ENCODE results near the gene KLHL28. TPM values are rescaled to one million over a fixed set of nuclear protein-coding genes. Genes with fewer than 3 reads are reported as not detected.
"Not testable (repeated sequence)": the region's sequence is repeated elsewhere in the genome, so short reads cannot be mapped to it uniquely, and the experiment has no call there.

The KLHL28 gene
- total and polyA plus RNA-seq, 5 experiments from 2014 or later, result 39.5 to 53.9 (median 41.2) TPM

DNA sequence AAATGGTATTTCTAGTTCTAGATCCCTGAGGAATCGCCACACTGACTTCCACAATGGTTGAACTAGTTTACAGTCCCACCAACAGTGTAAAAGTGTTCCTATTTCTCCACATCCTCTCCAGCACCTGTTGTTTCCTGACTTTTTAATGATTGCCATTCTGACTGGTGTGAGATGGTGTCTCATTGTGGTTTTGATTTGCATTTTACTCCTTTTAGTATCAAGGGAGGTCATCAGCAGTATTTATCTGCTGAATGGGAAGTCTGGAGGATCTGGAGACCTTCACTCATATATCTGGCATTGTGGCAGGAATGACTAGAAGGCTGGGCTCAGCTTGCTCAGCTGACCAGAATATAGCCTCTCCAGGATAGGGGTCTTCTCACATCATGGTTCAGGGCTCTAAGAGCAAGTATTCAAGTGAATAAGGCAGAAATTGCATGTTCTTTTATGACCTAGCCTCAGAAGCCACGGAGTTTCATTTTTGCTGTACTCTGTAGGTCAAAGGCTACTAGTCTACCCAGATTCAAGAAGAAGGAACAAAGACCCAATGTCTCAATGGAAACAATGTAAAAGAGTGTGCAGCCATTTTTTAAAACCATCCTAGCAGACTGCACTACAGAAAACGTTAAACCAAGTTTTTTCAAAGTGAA, 69.9 kb downstream of the KLHL28 start:
- ATAC-seq, DNase-seq, H3K27ac Mint-ChIP-seq, H3K4me1 Mint-ChIP-seq, H3K9me3 Mint-ChIP-seq, H3K36me3 Mint-ChIP-seq, H3K27me3 Mint-ChIP-seq, POLR2A ChIA-PET, H3K4me3 Mint-ChIP-seq: not testable (repeated sequence)

DNA sequence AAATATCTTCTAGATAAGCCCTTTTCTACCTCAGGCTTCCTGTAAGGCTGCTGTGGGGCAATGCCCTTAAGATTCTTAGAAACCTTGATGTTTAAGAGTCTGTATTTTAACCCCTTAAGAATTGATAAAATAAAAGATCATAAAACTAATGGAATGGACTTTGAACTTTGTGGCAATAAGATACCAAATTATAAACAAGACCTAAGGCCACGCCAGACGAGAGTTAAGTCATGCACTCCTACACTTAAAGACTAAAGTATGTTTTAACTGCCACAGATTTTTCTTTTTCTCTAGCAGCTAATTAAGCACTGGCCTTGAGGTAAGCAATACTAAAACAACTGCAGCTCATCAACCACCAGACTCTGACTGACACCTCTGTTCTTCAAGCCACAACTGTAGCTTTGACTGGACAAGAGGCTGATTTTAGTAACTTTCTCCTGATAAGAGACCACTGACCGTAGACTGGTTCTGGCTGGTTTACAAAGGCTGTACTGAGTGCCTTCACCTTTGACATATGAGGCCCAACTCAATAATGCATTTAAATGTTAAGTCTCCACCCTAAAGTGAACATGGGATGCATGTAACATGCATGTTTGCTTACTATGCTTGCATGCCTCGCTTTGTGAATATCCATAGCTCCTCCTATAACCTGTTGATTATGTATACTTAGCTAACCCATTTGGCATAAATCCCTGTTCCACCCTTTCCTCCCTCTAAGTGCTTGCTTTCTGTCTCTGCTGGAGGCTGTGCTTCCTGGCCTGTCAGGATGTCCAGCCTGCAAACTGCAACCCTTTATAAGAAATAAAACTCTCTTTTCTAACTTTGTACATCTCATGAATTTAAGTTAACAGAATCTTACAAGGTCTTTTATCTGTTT, 71.9 kb downstream of the KLHL28 start:
- DNase-seq, result no peak
- H3K36me3 Mint-ChIP-seq, result peaks cover 0 to 4% (median 3%) of the 10 kb centered on the region in 3 donors
- H3K27me3 Mint-ChIP-seq, result peaks cover 0 to 4% (median 0%) of the 10 kb centered on the region in 5 donors
- peaks cover 0 to 4% (median 0%) of the 10 kb centered on the region in 9 donors for H3K9me3 Mint-ChIP-seq
- no peak overlapping the region for H3K4me3 Mint-ChIP-seq
- no peak for ATAC-seq
- H3K4me1 Mint-ChIP-seq, result no peaks in the 10 kb centered on the region
- POLR2A ChIA-PET, result no interaction called here
- no peak overlapping the region for H3K27ac Mint-ChIP-seq

DNA sequence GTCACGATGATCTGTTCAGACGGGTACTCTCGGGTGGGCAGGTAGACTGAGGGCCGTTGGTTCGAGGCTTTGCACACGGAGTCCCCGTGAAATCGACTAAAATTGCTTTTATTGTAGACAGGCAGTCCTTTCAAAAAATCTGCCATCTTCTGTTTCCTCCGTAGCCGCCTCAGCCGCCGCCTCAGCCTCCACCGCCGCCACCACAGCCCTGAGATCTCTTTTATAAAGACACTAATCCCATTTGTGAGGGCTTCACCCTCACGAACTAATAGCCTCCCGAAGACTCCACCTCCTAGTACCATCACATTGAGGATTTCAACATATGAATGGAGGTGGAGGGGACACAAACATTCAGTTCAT, 74.2 kb downstream of the KLHL28 start:
- Mint-ChIP-seq H3K36me3 (peaks cover 0 to 10% (median 8%) of the 10 kb centered on the region in 3 donors), H3K9me3 (peaks cover 4 to 20% (median 12%) of the 10 kb centered on the region in 9 donors), H3K4me3 (no peak overlapping the region), H3K27ac (no peak overlapping the region), H3K27me3 (peaks cover 0 to 4% (median 0%) of the 10 kb centered on the region in 5 donors), H3K4me1 (no peaks in the 10 kb centered on the region)
- ATAC-seq (no peak), DNase-seq (no peak)
- POLR2A ChIA-PET, result no interaction called here

DNA sequence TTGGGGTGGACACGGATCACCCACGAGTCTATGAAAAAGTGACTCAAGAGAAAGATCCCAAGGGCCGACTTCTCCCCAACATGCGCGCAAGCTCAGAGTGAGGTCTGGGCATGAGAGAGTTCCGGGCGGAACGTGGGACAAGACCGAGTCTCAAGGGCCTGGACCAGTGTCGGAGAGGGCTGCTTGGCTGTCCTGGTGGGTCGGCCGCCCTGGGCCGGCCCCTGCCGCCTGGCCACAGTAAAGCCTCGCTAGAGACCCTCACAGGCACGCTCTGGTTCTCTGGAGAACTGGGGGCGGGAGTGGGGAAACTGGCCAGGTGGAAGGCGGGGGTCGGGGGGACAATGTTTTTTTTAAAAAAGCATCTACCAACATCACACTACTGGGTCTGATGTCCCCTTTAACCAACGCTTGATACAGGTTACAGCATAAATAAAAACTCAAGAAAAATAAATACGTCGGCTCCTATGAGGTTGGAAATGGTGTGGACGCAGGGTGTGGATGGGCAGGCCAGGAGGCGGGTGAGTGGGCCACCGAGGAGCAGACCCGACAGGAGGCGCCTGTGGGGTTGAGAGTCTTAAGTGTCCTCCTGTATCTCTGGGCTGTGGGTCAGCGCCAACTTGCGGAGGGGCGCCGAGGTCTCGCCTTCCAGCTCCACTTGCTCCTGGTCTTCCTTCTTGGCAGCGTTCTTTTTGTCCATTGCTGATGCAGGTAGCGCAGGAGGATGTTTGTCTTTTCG, 74.7 kb downstream of the KLHL28 start:
- peaks cover under 1 to 14% (median 13%) of the 10 kb centered on the region in 3 donors for H3K36me3 Mint-ChIP-seq

DNA sequence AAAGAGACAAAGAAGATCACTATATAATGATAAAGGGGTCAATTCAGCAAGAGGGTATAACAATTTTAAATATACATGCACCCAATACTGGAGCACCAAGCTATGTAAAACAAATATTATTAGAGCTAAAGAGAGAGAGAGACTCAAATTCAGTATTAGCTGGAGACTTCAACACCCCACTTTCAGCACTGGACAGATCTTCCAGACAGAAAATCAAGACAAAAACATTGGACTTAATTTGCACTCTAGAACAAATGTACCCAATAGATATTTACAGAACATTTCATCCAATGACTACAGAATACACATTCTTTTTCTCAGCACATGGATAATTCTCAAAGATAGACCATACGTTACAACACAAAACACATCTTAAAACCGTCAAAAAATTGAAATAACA, 81.0 kb downstream of the KLHL28 start:
- Mint-ChIP-seq H3K4me1 (no peaks in the 10 kb centered on the region), H3K27me3 (peaks cover 8 to 22% (median 12%) of the 10 kb centered on the region in 5 donors), H3K9me3 (peaks cover 13 to 53% (median 37%) of the 10 kb centered on the region in 9 donors), H3K36me3 (peaks cover 10 to 33% (median 22%) of the 10 kb centered on the region in 3 donors), H3K27ac (no peak overlapping the region), H3K4me3 (no peak overlapping the region)
- POLR2A ChIA-PET, result no interaction called here
- ATAC-seq (no peak), DNase-seq (no peak)

More for the DNA sequence above, 74.7 kb downstream of the KLHL28 start:
- Mint-ChIP-seq H3K27me3 (peaks cover 0 to 4% (median 1%) of the 10 kb centered on the region in 5 donors), H3K4me1 (no peaks in the 10 kb centered on the region), H3K27ac (no peak overlapping the region), H3K4me3 (no peak overlapping the region), H3K9me3 (peaks cover 4 to 25% (median 17%) of the 10 kb centered on the region in 9 donors)
- POLR2A ChIA-PET, result no interaction called here
- no peak for DNase-seq
- ATAC-seq, result no peak

Other genes with a start within 250 kb of the KLHL28 start
- 10 to 100 TPM; 14.8 to 18.3 TPM for gene TOGARAM1, start 243 bp upstream of the KLHL28 start, total RNA-seq
- 10 to 100 TPM in 1 of 3 donors, 1 to 10 TPM in 2; 7.6 to 13.3 (median 10.0) TPM for gene TOGARAM1, start 243 bp upstream of the KLHL28 start, polyA plus RNA-seq
- gene PRPF39, start 122.2 kb upstream of the KLHL28 start, total RNA-seq, result 10 to 100 TPM; 77.0 to 77.9 TPM
- 10 to 100 TPM in 2 of 3 donors, 1 to 10 TPM in 1; 9.8 to 11.6 (median 11.4) TPM for gene PRPF39, start 122.2 kb upstream of the KLHL28 start, polyA plus RNA-seq
- 10 to 100 TPM; 64.1 to 70.4 TPM for gene FKBP3, start 172.5 kb upstream of the KLHL28 start, total RNA-seq
- 10 to 100 TPM; 60.9 to 83.2 (median 81.6) TPM for gene FKBP3, start 172.5 kb upstream of the KLHL28 start, polyA plus RNA-seq
- gene FANCM, start 174.0 kb upstream of the KLHL28 start, total RNA-seq, result 10 to 100 TPM in 1 of 2 experiments, 1 to 10 TPM in 1; 9.3 to 11.2 TPM
- 1 to 10 TPM; 4.4 to 6.4 (median 6.0) TPM for gene FANCM, start 174.0 kb upstream of the KLHL28 start, polyA plus RNA-seq